ENCODE data around the gene NUDT9.
"Not testable (repeated sequence)": the region's sequence is repeated elsewhere in the genome, so short reads cannot be mapped to it uniquely, and the experiment has no call there.

Gene NUDT9

GRCh38 chr4:87465739-87466366 is 43.5 kb downstream of the NUDT9 start:
- peak; percentile 98 for FAIRE-seq

DNA sequence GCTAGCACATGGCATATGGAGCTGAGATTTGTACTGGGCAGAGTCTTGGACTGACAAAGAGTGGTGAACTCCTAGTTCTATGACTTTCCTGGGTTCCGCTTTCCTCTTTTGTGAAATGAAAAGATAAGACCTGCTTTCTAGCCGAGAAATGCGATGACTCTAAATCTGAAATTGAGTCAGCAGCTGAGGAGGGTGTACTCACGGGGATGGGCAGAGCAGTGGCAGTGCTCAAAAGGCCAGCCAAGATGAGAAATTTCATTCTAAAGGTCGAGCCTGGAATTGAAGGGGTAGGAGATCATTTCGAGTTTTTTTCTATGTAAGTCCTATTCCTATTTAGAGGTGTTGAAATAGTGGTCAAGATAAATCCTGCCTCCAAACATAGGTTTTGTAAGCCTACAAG is 47.0 kb downstream of the NUDT9 start:
- no peak for FAIRE-seq

DNA sequence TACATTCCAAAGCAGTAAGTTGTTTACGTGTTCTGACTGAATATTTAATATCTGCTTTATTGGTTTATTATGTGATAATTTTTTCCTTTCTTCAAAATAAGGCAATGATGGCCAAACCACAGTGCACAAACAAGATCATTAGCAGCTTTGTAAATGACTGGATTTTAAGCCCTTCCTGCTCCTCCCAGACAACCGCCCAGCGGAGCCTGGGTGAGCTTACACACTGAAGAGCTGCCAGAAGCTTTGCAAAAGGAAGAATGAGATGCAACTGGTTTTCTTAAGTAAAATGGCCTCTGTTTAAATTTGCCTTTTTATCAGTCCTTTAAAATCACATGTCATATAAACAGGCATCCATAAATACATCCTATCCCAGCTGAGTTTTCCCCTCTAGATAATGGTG is 54.6 kb downstream of the NUDT9 start:
- no peak for FAIRE-seq

- no peak for FAIRE-seq
These were observed 56.4 kb downstream of the NUDT9 start for GRCh38 chr4:87478732-87479250.

- FAIRE-seq = no peak
These were observed 59.0 kb downstream of the NUDT9 start for GRCh38 chr4:87481377-87481776.

DNA sequence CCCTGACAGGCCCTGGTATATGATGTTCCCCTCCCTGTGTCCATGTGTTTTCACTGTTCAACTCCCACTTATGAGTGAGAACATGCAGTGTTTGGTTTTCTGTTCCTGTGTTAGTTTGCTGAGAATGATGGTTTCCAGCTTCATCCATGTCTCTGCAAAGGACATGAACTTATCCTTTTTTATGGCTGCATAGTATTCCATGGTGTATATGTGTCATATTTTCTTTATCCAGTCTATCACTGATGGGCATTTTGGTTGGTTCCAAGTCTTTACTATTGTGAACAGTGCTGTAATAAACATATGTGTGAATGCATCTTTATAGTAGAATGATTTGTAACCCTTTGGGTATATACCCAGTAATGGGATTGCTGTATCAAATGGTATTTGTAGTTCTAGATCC is 60.9 kb downstream of the NUDT9 start:
- not testable (repeated sequence) for FAIRE-seq

GRCh38 chr4:87488666-87489065 is 66.3 kb downstream of the NUDT9 start:
- FAIRE-seq = not testable (repeated sequence)

DNA sequence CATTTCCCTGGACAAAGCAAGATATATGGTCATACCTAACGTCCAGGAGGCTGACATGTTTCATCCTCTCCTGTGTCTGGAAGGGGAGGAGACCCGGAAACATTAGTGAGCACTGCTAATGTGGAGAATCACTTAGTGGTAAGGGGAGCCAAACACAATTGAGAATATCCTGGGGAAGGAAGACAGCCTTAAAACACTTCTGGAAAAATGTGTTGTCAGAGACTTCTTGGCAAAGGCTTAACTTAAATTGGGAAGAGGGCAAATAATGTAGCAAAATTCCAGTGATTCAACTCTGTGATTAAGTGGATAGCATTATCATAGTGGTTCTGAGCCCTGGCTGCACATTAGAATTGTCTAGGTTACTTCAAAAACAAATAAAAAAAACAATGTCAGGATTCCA is 67.3 kb downstream of the NUDT9 start:
- no peak for FAIRE-seq

DNA sequence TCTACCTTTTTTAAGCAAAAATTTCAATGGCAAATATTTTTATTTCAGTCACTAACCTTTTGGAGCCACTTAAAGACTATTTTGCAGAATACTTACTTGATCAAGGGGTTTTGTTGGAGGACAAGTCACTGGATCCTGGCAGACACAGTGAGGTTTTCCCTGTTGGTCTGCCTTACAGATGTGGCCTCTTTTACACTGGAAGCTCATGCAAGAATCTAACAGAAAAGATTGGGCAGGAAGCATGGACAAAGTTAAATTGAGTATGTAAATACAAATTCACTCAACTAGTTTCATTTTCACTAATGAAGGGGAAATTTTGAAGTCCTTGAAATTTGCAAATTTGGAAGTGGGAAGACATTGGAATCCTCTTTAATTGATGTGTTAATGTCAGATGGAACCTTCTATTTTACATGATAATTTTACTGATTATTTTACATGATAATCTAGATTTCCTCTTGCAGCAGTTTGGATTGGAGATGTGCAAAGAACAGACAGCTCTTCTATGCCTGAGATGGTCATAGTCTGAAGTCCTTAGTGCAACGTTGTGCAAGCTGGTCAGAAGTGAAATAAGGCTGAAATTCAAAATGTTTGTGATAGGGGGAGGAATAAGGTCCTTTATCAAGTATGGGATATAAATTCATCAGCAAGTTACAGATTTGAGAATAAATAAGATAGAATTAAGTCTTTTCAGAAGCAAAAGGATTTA is 68.4 kb downstream of the NUDT9 start:
- no peak for FAIRE-seq

DNA sequence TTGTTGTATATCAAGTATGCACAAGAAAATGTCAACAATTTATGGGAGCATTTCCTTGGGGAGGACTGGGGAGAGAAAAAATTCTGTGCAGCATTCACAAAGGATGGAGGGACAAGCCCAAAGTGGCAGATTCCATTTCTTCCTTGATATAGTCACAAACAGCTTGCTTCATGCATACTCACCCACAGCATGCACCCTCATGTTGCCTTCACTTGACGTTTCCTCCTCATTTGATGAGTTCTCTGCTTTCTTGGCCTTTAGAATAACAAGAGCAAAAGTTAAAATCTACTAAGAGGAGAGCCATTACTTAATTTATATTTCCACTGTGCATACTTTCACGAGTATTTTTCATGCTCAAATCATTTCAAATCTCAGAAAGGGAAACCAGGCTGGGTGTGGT is 69.1 kb downstream of the NUDT9 start:
- FAIRE-seq = no peak

GRCh38 chr4:87491851-87492250 is 69.5 kb downstream of the NUDT9 start:
- FAIRE-seq = not testable (repeated sequence)

- FAIRE-seq = no peak
These were observed 70.7 kb downstream of the NUDT9 start for GRCh38 chr4:87493115-87493514.

- FAIRE-seq = no peak
These were observed 74.8 kb downstream of the NUDT9 start for GRCh38 chr4:87497159-87497558.

DNA sequence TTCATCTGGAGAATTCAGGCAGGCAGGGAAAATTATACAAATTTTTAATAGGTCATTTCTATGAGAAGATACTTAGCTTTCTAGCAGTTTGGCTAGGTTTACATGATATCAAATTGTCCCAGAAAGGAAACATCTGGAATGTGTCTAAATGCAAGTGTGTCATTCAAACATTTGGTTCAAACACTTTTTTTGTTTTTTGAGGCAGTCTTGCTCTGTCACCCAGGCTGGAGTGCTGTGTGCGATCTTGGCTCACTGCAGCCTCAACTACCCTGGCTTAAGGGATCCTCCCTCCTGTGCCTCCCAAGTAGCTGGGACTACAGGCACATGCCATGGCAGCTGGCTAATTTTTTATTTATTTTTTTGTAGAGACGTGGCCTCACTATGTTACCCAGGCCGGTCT is 75.2 kb downstream of the NUDT9 start:
- no peak for FAIRE-seq

- no peak for FAIRE-seq
These were observed 76.1 kb downstream of the NUDT9 start for GRCh38 chr4:87498446-87498900.

DNA sequence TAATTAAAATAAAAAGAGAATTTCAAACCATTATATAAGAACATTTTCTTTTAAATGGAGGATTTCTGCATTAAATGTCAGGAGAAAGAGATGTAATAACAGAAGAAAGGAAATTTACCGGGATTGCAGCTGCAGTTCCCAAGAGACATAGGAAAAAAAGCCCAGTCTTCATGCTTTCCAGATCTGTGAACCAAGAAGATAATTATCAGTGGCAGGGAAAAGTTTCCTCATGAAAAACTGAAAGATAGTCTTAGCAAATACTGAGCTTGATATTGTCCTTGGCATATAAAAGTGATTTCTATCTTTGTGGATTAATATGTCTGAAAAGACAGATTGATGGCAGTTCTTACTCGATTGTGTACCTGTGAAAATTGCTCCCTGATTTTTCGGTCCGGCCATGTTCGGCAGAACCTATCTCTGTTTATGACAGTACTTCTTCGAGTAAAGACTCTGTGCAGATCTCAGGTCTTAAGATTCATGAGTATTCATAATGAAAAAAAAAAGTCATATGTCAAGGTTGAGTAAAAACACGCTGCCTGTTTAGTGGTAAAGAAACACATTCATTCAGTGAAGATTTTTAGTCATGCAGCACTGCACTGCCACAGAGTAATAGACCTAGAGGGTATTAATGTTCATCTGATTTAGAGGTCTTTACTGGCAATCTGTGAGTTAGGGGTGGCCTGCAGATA is 77.2 kb downstream of the NUDT9 start:
- FAIRE-seq = no peak

DNA sequence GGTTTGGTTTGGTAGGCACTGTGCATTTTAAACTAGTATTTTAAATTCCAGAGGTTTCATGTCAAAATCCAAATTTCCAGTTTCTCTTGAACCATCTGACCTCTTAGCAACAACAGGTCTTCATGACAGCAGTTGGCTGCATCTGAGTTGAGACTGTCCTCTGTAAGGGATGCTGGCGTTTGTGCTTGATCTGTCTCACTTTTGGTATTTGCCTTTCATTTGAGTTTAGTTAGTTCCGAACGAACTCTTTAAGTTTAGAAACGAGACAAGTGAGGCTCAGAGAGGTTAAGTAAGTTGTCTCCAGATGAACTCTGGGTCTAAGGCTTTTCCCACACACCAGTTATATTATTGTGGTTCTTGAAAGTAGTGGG is 77.7 kb downstream of the NUDT9 start:
- FAIRE-seq = no peak

DNA sequence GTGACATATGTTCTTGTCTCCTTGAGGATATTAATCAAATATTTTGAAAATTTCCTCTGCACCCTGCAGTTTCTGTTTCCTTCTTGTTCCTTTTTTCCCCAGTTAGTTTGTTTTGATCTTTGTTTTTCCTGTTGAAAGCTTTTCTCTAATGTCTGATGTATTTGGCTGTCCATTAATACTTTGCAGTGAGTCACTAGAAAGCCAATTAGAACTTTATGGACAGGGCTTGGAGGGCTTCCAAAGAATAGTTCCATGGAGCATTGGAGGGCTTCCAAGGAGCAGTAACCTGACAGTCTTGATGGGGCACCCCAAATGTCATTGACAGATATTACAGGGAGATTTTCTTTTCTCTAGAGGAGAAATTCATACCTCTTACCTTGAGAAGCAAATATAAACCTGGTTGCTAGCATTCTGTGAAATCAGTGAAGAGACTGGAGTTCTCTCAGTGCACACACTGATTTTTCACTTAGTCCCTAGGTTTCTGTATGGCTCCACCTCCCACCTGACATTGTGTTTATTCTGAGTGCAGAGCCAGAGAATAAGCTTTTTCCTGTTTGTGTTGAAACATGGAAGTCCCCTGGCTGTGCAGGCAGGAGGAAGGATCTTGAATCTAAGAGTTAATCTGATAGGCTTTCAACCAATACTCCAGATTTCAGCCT is 80.3 kb downstream of the NUDT9 start:
- FAIRE-seq = no peak

DNA sequence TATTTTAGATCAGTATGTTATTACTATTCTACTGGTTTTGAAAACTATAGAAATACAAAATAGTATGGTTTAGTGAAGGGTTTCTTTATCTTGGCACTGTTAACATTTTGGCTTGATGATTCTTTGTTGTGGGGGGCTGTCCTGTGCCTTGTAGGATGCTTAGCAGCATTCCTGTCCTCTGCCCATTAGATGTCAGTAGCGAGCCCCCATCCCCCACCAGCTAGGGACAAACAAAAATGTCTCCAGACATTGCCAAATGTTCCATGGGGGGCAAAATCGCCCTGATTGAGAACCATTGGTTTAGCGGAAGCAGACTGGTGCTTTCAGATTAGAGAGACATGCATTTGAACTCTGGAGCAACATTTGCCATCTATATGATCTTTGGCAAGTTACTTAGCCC is 83.5 kb downstream of the NUDT9 start:
- FAIRE-seq = no peak

DNA sequence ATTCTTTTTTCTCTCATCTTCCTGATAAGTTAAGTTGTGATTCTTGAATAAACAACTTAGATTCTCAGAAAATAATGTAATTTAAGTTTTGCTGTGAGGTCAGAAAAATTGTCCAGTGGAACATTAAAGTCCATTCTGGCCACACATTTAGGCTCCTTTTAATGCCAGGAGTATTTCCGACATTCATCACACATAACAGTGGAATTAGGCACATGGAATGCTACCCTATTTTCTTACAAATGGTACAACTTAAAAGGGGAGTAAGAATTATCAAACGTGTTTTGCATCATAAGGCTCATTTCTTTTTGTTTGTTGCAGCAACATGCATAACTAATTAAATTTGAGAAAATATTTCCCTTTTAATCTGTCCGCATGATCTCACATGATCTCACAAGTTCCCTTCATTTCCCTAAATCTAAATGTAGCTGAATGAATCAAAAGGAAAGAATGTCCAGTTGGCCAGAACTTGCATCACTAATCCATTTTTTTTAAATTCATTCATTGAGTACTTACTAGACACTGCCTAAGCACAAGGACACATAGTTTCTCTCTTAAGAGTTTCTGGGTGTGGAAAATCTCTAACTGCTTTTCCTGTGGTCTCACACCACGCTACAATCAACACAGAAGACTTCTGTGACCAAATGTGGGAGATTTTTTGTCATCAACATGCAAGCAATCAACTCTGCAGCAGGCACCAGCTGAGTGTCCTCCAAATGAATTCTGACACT is 84.8 kb downstream of the NUDT9 start:
- no peak for FAIRE-seq
